ENCODE results near the gene NTM.

Gene NTM

GRCh38 chr11:131852757-131853156 is 482.3 kb downstream of the NTM start:
- no peak for DNase-seq

- no peak for DNase-seq
These were observed 484.0 kb downstream of the NTM start for GRCh38 chr11:131854391-131854790.

- no peak for DNase-seq
These were observed 484.9 kb downstream of the NTM start for GRCh38 chr11:131855320-131855719.

GRCh38 chr11:131857246-131857645 is 486.8 kb downstream of the NTM start:
- no peak for DNase-seq

GRCh38 chr11:131858505-131858904 is 488.1 kb downstream of the NTM start:
- no peak for DNase-seq

DNA sequence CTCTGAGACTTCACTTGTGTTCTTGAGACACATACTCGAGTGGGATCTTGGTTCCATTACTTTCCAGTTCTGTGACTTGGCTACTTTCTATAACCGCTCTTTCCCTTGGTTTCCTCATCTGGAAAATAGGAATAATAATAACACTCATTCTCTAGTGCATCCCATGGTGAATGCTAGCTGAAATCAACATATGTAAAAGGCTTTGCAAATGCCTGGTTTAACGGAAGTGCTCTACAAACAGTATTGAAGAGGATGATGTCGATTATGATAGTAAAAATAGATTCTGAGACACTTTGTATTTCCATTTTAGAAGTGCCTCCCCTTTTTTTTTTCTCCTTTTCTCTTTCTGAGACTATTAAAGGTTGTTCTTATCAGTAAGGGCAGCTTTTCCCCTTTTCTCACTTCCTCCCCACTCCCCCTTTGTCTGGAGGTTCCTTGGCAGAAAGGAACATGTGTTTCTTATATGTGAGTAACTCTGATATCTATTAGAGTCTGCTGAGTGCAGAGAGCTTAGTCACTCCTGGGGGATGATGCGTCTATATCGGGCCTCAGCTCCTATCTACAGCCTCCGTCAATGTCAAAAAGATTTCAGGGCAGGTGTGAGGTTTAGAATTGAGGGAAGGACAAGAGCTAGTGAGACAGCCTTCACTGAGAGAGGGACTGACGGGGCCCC is 489.3 kb downstream of the NTM start:
- DNase-seq: no peak

DNA sequence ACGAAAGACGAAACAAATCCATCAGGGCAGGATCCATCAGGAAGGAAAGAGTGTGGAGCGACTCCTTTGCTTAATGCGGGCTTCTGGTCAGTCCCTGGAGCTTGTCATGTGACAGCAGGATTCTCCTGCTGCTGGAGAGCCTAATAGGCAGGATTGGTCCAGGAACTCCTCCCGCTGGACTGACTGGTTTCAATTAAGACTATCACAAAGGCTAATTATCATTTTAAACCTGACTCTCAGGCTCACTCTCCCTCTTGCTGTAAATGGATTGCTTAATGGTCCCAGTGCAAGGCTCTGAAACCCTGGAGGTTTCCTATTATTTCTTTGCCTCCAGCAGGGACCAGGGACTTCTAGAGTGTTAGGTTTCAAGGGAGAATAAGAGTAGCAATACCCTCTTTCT is 493.8 kb downstream of the NTM start:
- DNase-seq: no peak

- no peak for DNase-seq
These were observed 495.4 kb downstream of the NTM start for GRCh38 chr11:131865860-131866259.

DNA sequence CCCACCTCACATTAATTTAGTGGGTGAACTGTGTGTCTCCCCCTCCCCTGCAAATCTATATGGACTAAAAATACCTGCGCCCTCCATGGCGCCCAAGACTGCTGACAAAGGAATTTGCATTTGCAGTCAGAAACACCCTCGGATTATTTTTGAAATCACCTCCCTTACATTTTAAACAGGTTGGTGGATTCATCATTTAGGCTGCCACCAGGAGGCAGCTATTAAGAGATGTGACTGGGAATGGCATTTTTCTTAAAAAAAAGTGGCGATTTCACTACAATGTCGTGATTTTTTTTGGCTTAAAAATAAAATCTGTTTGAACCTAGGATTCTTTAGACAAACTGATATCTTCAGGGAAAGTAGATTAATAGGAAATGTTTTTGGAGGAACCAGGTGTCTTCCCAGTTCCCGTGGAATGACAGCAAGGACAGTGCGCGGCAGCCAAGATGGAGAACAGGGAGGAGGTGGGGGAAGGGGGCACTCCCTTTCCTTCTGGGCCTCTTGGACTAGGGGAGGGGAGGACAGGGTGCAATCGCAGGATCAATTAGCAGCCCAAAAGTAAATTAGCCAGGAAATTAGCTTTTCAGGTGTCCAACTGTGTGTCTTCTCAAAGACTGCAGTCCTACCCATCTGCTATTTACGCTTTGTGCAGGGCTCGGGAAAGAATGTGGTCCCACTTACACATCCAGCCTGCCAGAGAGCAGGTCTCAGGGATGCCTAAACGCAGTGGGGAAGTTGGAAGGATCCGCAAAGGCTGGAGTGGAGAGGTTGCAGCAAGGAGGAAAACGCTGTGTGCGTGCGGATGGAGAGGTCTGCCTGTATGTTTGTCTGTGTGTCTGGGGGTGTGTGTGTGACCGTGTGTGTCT is 496.4 kb downstream of the NTM start:
- no peak for DNase-seq

DNA sequence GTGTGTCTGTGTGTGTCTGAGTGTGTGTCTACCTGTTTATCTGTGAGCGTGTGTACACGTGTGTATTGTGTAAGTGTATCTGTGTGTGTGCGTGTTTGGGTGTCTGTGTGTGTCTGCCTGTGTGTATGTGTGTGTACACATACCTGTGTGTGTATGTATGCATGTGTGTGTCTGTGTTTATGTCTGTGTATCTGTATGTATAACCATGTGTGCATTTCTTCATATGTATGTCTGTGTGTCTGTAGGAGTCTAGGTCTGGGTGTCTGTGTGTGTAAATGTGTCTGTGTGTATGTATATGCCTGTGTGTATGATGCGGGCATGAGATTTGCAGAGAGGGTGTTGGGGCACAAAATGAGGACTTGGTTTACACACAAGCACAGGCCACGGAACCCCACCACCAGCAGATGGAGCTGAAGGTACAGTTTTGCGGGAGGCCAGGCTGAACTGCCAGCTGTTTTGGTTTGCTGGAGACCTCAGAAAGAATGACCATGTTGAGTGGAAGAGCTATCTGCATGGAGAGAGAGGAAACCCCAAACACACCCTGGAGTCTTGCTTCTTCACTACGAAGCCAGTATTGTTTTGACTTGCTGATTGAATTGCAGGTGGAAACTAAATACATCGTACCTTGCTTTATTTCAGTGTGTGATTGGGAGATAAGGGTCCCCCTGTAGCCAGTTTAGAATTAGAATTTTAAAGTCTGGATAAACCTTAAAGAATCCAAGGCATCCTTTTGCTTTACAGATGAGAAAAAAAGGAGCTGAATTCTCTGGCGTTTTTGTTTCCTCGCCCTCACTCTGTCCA is 497.2 kb downstream of the NTM start:
- peak in 48 of 51 donors; percentile 6 to 86 (median 45) for DNase-seq

- DNase-seq: peak in 1 of 51 donors; percentile 15
These were observed 498.5 kb downstream of the NTM start for GRCh38 chr11:131868629-131869507.

GRCh38 chr11:131870305-131870704 is 499.9 kb downstream of the NTM start:
- no peak for DNase-seq

DNA sequence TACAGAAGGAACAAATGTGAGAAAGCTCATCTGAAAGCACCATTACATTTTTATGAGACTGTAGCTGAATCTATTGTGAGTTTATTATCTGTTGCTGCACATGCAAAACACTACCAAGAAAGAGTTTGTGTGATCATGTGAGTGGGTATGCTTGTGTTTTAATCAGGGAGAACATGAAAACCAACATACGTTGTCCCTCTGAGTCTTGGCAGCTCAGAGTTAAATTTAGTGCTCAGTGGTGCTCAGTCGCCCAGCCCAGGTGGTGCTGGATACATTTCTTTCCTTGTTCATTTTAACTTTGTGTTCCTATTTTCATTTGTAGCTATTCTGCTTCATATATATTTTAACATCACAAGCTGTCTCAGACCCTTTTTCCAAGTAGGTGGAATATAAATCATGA is 500.6 kb downstream of the NTM start:
- no peak for DNase-seq

DNA sequence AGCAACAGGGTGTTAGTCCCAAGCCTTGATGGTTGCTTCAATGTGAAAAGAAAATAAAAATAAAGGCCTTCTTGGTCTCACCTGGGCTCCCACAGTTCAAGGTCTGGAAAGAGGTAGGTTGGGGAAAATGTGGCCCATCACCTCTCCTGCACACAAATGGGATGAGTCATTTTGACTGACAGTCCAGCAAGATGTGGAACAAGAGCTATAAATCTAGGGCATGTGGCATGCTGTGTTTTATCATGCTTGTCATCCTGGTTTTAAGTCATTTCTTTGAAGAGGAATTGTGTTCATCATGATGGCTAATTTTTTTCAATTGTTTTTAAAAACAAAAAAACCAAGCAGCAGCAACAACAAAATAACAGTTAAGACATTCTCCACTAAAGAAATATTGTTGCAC is 503.7 kb downstream of the NTM start:
- no peak for DNase-seq

- peak in 8 of 51 donors; percentile 10 to 52 (median 16) for DNase-seq
These were observed 505.2 kb downstream of the NTM start for GRCh38 chr11:131875611-131876010.

- DNase-seq: no peak
These were observed 507.0 kb downstream of the NTM start for GRCh38 chr11:131877246-131877942.

- no peak for DNase-seq
These were observed 509.9 kb downstream of the NTM start for GRCh38 chr11:131880316-131880715.

GRCh38 chr11:131880976-131881375 is 510.6 kb downstream of the NTM start:
- no peak for DNase-seq

GRCh38 chr11:131883332-131883731 is 512.9 kb downstream of the NTM start:
- DNase-seq: no peak

- DNase-seq: no peak
These were observed 514.2 kb downstream of the NTM start for GRCh38 chr11:131884461-131885073.
